Astrocyte (in vitro differentiated cells and primary cell): ENCODE data around the gene IP6K1.

ENCODE experiments used
- CTCF ChIP-seq: IDR thresholded peaks from 2 replicates; pipeline ENCODE4 v1.5.1; 2011; ENCODE audit warnings: low read depth, mild to moderate bottlenecking, inconsistent platforms, low read length, moderate library complexity; ENCODE audit not compliant: insufficient read depth
- EZH2 ChIP-seq: IDR thresholded peaks from 2 replicates; pipeline ENCODE4 v1.6.1; 2012; ENCODE audit warnings: mild to moderate bottlenecking, low read length, inconsistent platforms; ENCODE audit not compliant: insufficient read depth

GRCh38 chr3:49727924-49728361 lies 58.4 kb downstream of the IP6K1 start:
- no peak for TF ChIP-seq CTCF
- no peak for TF ChIP-seq EZH2
